Kidney epithelial cell (primary cell): ENCODE data around the gene KCNK7. TPM values are rescaled to one million over a fixed set of nuclear protein-coding genes. Genes with fewer than 3 reads are reported as not detected.
A peak's percentile ranks its signal among the peaks of the same experiment; 100 is the strongest.

ENCODE experiments used
- DNase-seq: peaks from one replicate; pipeline ENCODE4 v3.0.0-alpha.2; 2010; ENCODE audit warnings: low read depth
- H3K27me3 ChIP-seq: 2 replicates; pipeline ENCODE4 v1.6.0; 2011; ENCODE audit warnings: low read length; ENCODE audit not compliant: control insufficient read depth, insufficient read depth
- H3K36me3 ChIP-seq: 2 replicates; pipeline ENCODE4 v1.5.1; 2011; ENCODE audit warnings: low read length; ENCODE audit not compliant: control insufficient read depth, insufficient read depth
- H3K4me3 ChIP-seq: 2 replicates; pipeline ENCODE4 v1.5.1; 2011; ENCODE audit warnings: low read depth, mild to moderate bottlenecking, control low read depth, low read length
- CTCF ChIP-seq: IDR thresholded peaks from 2 replicates; pipeline ENCODE4 v1.5.1; 2011; ENCODE audit warnings: mild to moderate bottlenecking, moderate library complexity, low read length, control low read depth, inconsistent platforms; ENCODE audit not compliant: insufficient read depth, poor library complexity, severe bottlenecking
- total RNA-seq: library from RNA; depleted of rRNA; stranded (reverse); fragments of >200 nt; gene quantifications from 2 replicates; pipeline ENCODE4 v1.2.3, GENCODE V29; 2015

Gene KCNK7
- total RNA-seq, 1 donor from 2014 or later, result not detected

- Histone ChIP-seq H3K4me3 (no peak overlapping the region), H3K36me3 (peaks cover 7% of the 10 kb centered on the region), H3K27me3 (no peaks in the 10 kb centered on the region)
- TF ChIP-seq CTCF, result no peak
- no peak for DNase-seq
Measured at GRCh38 chr11:65553301-65554001, 42.1 kb downstream of the KCNK7 start.

- Histone ChIP-seq H3K27me3 (no peaks in the 10 kb centered on the region), H3K36me3 (peaks cover 7% of the 10 kb centered on the region), H3K4me3 (no peak overlapping the region)
- no peak for TF ChIP-seq CTCF
- no peak for DNase-seq
Measured at GRCh38 chr11:65552388-65552951, 43.1 kb downstream of the KCNK7 start.

GRCh38 chr11:65551572-65552387, 43.8 kb downstream of the KCNK7 start:
- H3K27me3 ChIP-seq, result no peaks in the 10 kb centered on the region
- peaks cover 7% of the 10 kb centered on the region for H3K36me3 ChIP-seq
- no peak overlapping the region for H3K4me3 ChIP-seq
- DNase-seq, result no peak
- peak; percentile 58 for TF ChIP-seq CTCF

GRCh38 chr11:65549096-65549495, 46.5 kb downstream of the KCNK7 start:
- DNase-seq, result no peak
- H3K36me3 ChIP-seq, result peaks cover 7% of the 10 kb centered on the region
- no peak for TF ChIP-seq CTCF

GRCh38 chr11:65548395-65548794, 47.2 kb downstream of the KCNK7 start:
- H3K36me3 ChIP-seq, result peaks cover 7% of the 10 kb centered on the region
- no peaks in the 10 kb centered on the region for H3K27me3 ChIP-seq
- H3K4me3 ChIP-seq, result no peak overlapping the region
- TF ChIP-seq CTCF, result no peak
- DNase-seq, result no peak

More at GRCh38 chr11:65549096-65549495, 46.5 kb downstream of the KCNK7 start:
- no peak overlapping the region for H3K4me3 ChIP-seq
- no peaks in the 10 kb centered on the region for H3K27me3 ChIP-seq
